Raji (cell line): ENCODE measurements around the gene TFB2M.

Experiments
- POLR2A ChIP-seq: IDR thresholded peaks from 2 replicates; pipeline ENCODE4 v1.6.1; 2011; ENCODE audit warnings: low read depth, low read length, control low read depth; ENCODE audit not compliant: insufficient read depth

The TFB2M gene, protein sequence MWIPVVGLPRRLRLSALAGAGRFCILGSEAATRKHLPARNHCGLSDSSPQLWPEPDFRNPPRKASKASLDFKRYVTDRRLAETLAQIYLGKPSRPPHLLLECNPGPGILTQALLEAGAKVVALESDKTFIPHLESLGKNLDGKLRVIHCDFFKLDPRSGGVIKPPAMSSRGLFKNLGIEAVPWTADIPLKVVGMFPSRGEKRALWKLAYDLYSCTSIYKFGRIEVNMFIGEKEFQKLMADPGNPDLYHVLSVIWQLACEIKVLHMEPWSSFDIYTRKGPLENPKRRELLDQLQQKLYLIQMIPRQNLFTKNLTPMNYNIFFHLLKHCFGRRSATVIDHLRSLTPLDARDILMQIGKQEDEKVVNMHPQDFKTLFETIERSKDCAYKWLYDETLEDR

DNA sequence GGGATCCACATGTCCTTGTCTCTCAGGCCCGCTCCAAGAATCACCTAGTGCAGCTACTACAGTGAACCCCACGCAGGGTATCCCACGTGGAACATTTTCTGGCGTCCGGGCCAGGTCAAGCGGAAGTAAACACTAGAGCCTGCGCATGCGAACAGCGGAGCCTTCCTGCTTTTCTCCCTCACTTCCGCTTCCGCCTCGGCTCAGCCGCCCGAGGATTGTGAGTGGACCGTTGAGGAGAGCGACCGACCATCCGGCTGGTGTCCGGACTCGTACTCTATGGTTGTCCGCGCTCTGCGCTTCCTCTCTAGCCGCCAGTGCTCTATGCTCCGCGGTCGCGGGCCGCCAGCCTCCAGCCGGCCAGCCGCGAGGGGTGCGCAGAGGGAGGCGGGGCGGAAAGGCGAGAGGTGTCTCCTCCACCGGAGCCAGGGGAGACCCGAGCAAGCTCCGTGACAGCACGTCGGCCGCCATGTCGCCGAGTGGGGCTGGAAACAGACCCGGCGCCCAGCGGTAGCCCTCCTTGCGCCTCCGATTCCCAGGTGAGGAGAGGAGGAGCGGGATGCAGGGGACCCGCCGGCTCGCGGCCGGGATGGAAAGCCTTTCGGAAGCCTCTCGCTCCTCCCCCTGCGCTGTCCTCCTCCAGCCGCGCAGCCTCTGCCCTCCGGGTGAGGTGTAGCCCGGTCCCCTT is at the start of gene TFB2M, which contains the start of gene CNST:
Gene TFB2M, minus strand, starts transcription at position 134 of the 685 bp plus-strand sequence. Its CDS starts 123 bp downstream, at position 11.
Gene CNST, plus strand, starts transcription at position 329 of the 685 bp plus-strand sequence. CDS start 25,107 bp downstream, outside the sequence.
- TF ChIP-seq POLR2A: peak; percentile 93

DNA sequence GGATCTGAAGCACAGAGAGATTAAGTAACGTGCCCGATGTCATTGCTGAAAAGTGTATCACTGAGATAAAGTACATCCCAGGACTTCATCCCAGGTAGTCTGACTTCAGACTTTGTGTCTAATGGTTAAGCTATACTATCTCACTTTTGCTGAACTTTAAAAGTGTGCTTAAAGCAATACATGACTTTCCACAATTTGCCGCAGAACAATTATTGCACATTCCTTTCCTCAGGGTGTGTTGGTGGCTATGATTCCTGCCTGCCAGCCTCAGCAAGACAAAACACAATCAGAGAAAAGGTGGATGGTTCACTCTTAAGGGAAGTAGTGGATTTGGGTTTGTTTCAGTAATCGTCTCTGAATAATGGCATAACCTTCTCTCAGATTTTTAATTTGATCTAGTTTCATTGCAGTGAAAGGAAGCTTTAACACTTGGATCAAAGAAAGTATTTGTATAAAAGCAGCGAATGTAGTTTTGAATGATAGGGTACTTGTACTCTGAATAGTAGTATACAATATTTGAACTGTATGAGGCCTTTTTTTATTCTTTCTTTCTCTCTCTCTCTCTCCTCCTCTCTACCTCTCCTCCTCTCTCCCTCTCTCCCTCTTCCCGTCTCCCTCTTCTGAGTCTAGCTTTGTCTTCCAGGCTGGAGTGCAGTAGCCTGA is 47.2 kb upstream of the TFB2M start:
- no peak for TF ChIP-seq POLR2A

DNA sequence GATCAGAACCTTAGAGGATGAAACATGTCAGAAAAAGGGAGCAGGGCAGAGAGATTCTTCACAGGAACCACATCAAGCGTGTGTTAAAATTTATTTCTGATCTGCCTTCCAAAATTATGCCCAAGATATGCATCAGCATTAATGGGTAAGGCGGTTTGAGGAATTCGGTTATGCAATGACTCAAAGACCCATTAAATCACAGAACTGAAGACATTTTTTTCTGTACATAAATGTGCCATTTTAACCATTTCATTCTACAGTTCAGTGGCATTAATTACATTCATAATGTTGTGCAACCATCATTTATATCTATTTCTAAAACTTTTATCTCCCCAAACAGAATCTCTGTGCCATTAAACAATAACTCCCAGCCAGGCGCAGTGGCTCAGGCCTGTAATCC is 43.6 kb upstream of the TFB2M start:
- TF ChIP-seq POLR2A: no peak

DNA sequence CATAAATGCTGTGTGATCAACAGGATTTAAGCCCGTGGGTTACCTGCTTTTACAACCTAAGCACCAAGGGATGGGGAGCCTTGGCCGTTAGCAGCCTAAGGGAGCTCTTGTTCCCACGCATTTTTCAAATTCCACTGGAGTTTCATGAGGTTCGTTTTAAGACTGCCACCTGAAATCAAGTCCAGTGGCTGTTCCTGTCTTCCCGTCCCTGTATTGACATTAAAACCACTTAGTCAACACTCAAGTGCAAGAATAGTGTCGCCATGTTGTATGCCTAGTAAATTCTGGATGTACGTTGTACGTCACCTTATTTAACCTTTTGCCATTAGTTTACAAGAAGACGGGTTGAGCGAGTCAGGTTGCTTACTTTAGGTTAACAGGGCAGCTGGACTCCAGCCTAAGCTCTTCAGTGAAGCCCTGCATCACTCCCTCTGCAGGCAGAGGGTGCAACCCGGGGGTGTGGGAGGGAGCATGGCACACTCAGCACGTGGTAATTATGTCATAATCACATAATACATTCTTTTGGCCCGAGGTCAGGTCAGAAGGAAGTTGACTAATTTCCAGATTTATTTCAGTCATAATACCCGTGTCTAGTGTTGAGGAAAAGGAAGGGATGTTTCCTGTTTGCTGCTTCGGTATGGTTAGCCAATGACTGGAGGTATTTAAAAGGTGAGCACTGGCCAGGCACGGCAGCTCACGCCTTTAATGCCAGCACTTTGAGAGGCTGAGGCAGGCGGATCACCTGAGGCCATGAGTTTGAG is 42.7 kb upstream of the TFB2M start:
- no peak for TF ChIP-seq POLR2A

DNA sequence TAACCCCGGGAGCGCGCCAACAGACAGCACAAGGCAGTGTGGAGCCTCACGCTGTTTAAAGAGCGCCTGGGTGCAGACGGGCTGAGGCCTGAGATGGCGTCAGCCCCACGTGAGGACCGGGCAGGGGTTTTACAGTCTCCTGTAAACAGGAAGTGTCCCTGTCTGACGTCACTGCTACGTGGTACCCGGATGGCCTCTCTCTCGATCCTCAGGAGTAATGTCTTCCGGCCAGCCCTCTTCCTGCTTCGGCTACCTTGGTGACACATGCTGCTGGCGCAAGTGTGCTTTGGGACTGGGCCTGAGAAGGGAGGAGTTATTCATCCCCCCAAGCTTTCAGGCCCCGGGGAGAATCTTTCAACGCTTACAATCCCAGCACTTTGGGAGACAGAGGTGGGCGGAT is 41.4 kb upstream of the TFB2M start:
- no peak for TF ChIP-seq POLR2A

DNA sequence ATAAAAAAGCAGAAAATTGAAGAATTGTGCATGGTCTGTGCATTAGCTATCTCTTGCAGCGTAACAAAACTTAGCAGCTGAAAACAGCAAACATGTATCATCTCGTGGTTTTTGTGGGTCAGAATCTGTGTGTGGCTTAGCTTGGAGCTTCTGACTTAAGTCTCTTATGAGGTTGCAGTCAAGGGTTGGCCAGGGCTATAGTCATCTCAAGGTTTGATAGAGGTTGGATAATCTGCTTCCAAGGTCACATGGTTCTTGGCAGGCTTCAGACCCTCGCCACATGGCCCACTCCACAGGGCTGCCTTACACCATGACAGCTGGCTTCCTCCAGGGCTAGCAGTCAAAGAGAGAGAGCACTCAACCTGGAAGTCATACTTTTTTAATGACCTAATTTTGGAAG is 36.1 kb upstream of the TFB2M start:
- TF ChIP-seq POLR2A: no peak

DNA sequence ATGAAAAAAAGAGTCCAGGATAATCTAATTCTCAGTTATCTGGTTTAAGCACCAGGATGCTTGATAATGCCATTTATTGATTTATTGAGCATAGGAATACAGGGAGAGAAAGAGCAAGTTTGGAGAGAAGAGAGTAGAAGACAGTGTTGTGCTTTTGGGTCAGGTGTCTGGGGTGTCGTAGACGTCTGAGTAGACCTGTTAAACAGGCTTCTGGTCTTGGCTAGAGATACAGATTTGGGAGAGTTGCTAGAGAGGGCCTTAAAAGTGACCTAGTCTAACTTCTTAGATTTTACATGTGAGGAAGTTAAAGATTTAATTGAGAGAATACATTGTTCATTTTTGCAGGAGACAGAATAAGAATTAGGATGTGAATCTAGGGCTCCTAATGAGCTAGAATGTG is 34.5 kb upstream of the TFB2M start:
- TF ChIP-seq POLR2A: no peak

DNA sequence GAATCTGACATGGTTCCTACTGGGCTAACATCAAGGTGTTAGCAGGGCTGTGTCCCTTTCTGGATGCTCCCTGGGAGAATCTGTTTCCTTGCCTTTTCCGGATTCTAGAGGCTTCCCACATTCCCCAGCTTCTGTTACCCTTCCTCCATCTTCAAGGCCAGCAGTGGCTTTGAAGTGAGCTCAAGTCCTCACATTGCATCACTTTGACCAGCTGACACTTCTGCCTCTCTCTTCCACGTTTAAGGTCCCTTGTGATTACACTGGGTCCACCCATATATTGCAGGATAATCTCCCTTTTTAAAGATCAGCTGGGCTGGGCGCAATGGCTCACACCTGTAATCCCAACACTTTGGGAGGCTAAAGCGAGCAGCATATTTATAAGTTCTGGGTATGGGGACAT is 33.3 kb upstream of the TFB2M start:
- no peak for TF ChIP-seq POLR2A

DNA sequence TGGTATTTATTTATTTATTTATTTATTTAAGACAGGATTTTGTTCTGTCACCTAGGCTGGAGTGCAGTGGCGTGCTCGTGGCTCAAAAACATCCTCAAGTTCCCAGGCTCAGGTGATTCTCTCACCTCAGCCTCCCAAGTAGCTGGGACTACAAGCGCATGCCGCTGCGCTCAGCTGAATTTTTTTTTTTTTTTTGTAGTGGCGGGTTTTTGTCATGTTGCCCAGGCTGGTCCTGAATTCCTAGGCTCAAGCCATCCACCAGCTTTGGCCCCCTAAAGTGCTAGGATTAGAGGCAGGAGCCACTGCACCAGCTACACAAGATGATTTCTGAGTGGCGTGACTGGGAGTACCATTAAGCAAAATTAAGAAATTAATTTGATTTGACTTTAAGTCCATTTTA is 31.9 kb upstream of the TFB2M start:
- no peak for TF ChIP-seq POLR2A

DNA sequence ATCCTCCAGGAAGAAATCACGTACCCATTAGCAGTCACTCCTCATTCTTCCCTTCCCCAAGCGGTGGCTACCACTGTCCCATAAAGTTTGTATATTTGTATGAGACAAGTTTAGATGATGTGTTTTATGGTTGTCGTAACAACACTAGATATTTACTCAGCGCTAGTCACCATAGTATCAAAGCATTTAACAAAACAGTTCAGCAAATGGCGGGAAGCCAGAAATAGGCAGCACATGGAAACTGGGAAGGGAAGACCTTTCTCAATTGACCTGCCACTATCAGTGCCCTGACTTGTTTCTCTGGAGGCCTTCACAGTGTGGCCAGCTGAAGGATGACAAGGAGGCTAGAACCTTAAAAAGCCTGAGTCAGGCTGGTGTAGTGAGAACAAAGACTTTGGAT is 31.3 kb upstream of the TFB2M start:
- TF ChIP-seq POLR2A: no peak

DNA sequence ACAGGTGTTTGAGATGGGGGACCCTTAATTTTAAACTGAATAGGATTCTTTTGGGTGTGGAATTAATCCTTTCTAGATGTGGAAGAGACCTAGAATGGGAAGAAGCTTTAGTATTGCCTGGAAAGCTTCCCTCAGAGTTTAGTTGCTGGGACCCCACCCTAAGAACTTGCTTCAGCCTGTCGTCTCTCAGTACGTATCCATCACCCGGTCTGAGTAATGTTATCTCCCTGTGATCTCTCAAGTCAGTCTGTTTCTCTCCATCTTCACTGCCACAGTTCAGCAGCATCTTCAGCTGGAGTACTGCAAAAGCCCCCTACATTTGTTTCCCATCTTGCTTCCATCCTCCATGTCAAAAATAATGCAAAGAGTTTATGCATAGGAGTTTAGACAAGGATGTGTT is 29.1 kb upstream of the TFB2M start:
- no peak for TF ChIP-seq POLR2A

DNA sequence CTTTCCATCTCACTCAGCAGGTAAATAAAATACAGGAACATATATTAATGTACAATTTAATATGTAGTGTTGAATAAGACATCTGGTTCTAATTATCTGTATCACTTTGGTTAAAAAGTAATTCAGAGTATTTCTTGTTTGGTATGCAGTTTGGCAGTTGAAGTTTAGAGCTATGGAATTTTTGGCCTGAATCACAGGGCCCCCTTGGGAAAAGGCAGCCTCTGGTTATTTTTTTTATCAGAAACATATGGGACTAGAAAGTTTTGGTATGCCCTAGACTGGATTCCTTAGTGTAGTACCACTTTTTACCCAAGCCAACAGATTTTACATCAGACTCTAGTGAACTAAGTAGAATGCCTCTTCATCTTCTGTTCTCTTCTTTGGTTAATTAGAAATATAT is 26.6 kb upstream of the TFB2M start:
- no peak for TF ChIP-seq POLR2A

DNA sequence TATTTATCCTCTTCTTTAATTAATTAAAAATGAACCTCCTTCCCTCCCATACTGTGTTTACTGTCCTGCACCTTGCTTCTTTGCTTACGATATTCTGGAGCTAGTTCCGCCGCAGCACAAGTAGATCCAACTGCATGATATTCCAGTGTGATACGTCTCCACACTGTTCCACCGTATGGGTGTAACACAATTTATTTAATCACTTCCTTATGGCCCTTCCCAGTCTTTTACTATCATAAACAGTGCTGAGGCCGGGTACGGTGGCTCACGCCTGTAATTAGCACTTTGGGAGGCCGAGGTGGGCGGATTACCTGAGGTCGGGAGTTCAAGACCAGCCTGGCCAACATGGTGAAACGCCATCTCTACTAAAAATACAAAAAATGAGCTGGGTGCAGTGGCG is 25.9 kb upstream of the TFB2M start:
- TF ChIP-seq POLR2A: no peak

DNA sequence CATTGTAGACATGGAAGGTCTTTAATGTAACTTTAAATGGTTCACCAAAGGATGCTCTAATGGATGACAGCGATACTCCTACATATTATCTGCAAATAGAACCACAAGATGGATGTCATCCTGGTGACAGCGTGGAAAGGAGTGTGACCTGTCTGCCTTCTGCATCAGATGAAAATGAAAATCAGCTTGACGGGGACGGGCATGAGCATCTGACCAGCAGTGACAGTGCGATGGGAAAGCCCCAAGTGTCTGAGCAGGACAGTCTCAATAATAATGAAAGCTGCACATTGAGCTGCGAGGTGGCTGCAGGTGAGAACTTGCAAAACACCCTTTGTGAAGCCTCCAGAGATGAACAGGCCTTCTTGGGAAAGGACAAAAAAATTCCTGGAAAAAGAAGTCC is 25.4 kb upstream of the TFB2M start:
- no peak for TF ChIP-seq POLR2A

DNA sequence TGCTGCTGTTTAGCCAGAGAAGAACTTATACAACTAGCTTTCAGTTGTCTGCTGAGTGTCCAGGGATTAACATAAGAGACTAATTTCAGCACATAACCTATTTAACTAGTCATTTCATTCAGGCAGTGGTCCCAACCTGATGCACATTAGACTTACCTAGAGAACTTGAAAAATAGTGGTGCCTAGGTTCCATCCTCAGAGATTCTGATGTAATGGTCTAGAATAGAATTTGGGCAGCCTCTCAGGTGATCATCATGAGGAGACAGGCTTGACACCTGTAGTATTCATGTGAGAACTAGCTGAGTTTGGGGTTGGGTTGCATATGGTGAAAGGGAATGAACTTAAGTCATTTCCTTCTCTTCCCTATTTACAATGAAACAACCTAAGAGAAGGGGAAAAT is 25.0 kb upstream of the TFB2M start:
- TF ChIP-seq POLR2A: no peak
